GOT3 (cell line): ENCODE results near the gene RARB.

Experiments
- DNase-seq: peaks from one replicate; lab custom pipeline; 2025; ENCODE audit warnings: mixed read lengths; lab: John Stamatoyannopoulos, UW

Gene RARB

DNA sequence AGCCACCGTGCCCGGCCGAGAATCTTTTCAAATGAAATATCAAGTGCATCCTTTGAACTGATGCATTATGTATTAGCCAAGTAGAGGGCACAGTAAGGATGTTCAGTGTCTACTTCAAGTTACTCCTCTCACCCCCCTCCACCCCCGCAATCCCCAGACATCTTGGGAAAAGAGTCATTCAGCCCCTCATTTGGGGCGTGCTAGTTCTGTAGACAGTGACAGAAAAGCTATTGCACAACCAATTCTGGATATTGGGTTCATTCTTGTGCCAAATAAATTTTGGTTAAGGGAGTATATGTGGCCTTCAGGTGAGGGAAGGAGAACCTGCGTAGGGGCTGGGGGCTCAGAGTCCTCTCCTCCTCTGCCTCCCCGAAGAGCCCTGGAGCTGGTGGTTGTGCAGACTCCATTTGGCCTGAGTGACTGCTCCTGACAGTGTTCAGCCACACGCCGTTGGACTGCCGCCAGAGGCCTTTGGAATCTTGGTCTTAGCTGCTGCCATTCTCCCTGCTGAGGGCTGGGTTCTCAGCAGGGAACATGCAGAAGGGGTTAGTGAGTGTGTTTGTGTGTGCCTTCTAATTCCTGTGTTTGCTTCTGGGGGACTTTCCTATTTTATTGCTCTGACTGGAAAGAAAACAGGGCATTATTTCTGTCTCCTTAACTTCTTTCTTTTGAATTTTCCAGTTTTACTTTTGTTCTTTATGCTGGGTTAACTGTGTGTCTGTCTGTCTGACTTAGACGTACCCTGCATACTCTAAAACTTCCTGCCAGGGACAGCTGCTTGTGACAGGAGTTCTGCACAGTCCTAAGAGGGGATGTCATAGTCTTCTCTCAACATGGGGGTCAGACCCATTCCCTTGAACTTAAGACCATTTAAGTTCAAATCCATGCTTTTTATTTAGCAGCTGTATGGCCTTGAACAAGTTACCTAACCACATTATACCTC lies 21.0 kb downstream of the RARB start:
- DNase-seq = no peak

DNA sequence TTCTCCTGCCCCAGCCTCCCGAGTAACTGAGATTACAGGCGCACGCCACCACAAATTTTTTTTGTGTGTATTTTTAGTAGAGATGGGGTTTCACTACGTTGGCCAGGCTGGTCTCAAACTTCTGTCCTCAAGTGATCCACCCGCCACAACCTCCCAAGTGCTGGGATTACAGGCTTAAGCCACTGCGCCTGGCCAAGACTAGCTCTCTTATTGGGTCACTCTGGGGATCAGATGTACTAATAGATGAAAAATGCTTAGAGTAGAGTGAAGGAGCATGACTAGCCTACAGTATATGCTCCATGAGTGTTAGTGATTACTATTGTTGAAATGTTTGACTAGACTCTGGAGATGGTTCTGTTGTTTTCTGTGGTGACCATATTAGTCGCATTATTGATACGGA lies 21.8 kb downstream of the RARB start:
- no peak for DNase-seq

DNA sequence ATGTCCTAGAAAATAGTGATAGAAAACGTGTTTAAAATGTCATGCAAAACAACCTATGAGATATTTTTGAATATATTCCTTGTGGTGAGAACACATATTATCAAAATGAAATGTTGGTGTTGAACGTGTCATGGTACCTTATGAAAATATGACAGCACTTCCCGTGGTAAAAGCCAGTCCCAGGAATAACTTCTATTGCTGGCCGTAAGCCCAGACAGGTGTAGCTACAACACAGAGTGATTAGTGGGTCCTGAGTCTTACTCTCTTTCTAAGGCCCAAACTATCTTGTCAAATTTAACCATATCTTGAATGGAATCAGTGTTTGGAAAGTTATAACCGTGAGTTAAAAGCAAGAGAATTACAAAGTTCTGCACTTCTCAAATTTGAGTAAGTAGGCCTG lies 24.1 kb downstream of the RARB start:
- no peak for DNase-seq

DNA sequence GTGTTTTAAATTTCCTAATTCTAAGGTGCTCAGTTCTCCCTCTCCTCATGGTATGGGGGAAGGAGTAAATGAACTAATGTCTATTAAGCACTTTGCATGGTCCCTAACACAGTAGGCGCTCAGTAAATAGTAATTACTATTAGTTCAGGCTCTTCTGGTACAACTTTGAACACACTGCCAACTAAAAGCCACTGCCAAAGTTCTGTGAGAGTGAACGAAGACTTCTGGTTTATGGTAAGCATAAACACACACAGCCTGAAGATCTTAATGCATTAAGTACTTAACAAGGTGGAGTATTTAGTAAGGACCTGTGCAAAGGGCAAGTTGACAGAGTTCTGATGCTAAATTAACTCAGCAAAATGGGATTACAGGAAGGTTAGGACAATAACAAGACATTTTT lies 24.7 kb downstream of the RARB start:
- no peak for DNase-seq

DNA sequence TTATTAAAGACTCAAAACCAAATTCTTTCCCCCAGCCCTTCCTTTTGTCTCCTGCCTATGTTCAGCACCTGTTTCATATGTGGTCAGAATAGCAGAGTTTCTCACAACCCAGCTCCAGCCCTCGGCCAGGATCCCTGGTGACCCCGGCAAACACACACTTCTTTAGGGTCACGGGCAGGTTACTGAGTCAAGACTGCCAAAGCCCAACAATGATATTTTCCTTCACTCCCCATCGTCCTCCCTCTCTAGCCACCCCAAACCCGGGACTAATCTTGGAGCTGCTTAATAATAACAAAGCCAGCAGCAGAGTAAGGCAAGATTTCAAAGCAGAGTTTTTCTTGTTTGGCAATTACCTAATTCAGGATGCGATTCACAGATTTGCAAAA lies 25.5 kb downstream of the RARB start:
- DNase-seq = no peak

DNA sequence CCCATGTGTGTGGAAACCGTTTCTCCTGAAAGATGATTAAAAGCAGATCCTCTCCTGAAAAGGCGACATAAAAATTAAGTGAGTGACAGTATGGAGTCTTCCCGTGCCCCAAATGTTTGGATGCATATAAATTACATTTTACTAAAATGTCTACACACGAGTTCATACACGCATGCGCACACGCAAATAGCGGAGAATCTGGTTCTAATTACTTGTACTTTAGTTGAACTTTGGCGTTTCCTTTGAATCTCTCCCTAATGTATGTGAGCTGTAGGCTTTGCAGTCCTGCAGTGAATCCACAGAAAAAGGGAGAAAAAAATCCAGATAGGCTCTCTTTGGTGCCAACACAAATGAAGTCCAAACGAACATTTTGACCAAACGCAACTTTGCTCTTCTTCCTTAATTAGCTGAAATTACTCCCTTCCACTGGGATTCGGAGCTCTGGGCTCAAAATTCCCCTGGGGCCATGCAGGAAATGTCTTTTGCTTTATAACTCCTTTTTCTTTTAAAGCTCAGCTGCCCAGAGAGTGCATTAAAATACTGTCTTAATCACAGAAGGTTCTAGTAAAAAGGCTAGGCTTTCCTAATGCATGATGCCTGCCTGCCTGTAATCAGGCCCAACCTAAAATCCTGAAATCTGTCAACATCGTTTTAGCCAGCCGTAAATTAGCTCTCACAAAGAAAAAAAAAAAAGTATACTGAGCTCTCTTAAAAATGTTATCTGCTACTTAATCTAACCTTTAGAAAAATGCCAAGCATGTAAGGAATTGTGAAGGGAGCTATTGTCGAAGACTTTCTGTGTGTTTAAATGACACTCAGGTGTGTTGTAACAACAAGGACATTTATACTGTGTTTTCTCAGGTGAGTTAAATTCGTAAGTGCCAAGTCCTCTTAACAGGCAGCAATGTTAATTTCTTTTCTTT lies 26.2 kb downstream of the RARB start:
- DNase-seq = no peak

DNA sequence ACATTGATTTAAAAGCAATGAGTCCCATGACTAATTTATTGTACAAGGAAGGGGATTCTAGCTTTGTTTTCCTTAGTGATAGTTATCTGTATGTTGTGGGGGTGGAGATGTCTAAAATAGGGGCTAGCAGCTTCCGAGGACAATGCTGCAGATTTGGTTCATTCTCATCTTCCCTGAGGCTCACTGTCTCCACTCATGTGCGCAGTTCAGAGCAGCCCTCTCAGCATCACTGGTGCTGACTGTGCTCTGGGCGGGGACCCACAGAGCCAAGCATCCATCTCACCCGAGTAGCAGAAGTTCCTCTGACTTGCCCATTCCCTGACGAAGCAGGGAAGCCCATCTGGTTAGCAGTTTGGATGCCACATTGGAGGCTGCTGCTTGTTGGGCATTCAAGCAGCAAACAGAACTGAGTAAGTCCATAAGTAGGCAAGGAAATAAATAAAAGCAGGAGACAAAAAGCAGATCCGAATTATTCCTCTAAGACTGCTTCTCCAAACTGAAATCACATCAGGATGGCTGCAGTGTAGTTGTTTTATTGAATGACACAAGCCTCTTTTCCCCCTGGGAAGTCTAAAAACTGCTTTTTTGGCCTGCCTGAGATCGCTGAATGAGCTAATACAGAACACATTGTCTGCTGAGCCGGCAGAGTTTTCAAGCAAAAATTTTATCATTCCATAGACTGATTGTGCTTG lies 27.5 kb downstream of the RARB start:
- DNase-seq = no peak

DNA sequence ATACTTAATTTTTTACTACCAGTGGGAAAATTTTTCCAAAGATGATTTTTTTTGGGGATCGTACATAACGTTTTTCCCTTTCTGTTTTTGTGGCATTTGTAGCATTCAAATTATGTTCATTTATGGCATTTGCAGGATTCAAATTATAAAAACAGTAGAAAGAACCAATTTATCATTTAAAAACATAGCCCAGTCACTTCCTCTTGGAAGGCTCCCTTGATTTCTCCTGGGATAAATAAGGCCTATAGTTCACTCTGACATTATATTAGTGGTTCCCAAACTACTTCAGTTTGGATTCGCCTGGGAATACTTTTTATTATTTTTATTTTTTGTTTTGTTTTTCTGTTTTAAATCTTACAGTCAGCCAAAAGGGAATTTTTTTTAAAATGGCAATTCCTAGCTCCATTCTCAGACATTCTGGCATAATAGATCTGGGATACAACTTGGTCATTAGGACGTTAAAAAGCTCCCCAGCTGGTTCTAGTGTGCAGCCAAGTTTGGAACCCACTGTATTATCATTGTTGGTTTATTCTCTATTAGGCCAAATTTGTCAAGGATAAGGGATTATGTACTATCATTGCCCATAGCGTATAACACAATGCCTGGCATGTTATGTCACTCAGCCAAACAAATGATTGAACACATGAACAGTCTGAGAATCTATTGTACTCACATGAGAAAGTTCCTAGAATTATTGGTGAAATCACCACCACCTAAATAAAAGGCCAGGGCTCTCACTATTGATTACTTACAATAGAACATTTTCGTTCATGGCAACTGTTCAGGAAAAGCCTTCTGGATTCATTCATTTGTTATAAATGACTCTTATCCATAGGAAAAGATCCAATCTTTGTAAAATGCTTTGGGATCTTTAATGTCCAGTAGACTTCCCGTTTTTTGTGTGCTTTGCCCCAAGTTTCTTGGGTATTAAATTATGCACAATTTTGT lies 28.9 kb downstream of the RARB start:
- DNase-seq = no peak

DNA sequence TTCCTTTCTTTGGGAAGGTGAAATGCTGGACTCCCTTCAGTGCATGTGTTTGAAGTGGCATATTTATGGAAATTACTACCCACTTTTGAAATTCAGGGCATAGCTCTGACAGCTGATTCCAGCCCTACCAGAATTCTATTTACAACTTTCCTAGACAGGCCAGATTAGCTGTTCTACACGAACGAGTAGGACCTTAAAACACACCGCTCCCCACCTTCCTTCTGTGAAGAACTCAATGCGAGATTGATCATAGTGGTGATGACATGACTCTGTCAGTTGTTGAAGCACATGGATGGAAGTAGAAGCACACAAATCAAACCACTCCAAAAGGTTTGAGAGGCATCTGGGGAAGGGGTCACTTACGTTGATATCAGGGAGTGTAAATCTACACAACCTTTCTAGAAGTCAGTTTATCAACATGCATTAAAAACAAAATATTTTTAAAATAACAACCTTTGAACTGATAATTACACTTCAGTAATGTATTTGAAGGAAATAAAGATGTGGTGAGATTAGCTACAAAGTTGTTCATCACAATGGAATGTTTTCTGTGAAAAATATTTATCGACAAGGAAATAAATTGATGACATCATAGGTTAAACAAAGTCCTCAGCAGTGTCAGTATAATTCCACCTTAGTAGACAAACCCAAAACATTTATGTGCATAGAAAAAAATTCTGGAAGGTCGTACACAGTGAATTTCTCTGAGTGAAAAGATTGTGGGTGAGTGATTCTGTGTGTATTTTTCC lies 29.8 kb downstream of the RARB start:
- DNase-seq = no peak

DNA sequence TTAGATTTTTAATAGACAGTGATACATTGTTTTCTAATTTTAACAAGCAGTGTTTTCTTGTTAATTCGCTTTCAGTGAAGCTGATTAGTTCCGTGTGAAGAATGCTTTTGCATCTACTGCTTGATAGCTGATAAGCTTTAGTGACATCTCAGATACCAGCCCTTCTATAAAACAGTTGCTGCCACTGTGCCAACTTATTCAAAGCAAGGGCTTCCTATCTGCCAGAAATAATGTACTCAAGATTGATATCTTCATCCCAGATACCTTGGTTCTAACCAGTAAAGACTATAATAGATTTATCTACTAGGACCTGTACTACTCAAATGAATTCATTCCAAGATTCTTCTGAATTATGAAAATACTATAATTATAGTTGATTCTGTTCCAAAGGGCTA lies 30.4 kb downstream of the RARB start:
- DNase-seq = no peak

DNA sequence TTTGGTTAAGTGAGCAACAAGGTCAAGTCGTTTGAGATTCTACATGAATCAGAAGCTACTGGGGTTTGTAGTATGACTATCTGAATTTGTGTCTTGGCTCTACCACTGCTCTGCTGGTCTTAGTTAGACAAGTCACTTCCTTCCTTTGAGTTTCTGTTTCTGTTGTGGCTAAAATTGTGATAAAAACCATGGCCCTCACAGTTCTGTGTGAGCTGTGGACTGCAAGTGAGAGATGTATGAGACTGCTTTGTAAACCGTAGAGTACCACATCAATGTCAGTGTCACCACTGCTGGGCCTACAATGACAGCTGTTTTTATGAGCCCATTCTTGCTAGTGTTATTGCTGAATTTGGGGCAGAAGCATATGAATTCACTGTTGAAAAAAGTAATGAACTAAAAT lies 32.7 kb downstream of the RARB start:
- no peak for DNase-seq

DNA sequence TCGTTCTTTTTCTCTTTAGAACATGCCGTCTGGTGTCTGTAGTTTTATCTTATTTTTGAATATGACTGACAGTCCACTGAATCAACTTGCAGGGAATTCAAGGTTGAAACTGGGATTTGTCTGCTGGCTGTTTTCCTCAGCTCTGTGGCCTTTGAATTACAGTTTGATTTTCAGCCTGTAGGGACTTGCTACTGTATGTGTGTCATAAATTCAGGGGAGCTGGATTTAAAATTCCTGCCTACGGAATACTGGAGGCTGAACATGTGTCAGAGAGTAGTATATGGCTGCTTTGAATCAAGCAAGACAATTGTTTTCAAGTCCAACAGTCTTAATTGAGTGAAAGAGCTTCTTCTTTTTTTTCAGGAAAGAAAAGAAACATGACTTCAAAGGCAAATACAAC lies 33.9 kb downstream of the RARB start:
- no peak for DNase-seq

DNA sequence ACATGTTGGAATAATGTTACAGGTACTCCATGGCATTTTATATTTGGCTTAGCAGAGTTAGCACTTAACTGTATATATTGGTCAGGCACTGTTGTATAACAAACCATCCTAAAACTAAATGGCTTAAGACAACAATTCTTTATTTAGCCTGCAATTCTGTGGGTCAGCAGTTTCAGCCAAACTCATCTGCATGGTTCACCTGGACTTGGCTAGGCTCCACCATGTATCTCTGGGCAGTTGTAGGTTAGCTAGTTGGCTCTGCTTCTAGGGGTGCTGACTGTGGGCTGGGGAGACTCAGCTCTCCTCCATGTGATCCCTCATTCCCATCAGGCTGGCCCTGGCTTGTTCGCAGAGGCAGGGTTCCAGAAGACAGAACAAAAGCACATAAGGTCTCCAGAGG lies 34.4 kb downstream of the RARB start:
- DNase-seq = no peak

DNA sequence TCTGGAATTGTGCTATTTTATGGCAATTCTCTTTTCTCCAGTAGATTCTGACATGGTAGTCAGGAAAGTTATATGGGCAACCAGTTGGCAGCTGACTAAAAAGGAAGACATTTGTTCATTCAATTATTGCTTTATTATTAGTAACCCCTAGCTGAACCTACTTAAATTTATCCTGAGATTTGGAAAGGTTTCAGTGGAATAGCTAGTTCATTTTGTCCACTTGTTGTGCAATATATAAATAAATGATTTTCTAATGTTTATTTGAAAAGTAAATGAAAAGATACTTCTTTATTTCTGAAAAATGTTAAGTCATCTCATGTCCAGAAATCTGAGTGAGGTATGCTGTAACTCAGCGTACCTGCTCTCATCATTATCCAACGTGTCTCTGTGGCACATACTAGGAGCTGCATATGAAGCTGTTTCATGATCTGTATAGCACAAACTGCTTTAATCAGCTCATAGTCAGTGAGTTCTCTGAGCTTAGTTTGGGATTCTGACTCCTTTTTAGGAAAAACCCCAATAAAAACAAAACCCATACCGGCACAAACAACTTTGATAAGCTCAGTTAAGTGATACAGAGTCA lies 35.9 kb downstream of the RARB start:
- DNase-seq = no peak

DNA sequence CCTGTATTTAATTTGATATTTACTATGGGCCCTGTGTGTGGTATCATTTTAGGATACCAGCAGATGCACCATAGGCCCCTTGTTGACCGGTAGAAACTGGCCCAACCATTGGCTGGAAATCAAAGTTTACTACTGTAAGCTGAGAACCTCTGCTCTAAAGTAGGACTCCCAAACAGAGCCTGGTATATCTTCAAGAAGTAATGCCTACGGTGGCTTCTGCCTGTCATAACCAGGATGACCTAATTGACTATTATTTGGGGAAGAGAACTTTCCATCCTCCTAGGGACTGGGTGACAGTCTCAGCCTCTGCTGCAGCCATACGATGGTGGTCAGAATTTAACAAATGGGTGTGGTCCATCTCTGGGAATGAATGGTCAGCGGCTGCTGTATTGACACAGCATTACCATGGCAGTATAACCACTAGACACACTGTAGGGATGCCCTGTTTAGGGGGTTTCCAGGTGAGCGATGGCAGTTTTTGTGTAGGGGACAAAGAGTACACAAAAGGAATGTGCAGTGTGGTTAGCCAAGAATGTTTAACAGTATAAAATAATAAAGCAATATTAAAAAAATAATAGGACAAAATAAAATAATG lies 37.3 kb downstream of the RARB start:
- DNase-seq = no peak

DNA sequence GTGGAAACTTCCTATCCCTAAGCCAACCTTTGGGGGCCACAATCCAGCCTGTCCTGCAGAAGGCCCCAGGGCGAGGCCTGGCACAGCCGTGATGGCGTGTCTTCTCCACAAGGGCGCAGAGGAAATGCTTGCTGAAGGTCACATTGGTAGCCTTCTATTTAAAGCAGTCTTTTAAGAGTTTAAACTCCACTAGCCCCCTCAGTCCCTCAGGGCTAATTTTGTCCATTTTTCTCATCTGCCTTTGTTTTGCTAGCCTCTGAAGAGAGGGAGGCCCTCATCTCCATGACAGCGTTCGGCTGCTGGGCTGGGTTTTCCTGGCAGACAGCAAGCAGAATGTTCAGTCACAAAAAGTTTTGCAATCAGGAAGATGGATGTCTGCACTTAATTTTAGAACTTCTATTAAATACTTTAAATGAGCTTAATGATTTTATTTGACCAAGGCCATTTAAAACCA lies 40.8 kb downstream of the RARB start:
- DNase-seq = no peak

DNA sequence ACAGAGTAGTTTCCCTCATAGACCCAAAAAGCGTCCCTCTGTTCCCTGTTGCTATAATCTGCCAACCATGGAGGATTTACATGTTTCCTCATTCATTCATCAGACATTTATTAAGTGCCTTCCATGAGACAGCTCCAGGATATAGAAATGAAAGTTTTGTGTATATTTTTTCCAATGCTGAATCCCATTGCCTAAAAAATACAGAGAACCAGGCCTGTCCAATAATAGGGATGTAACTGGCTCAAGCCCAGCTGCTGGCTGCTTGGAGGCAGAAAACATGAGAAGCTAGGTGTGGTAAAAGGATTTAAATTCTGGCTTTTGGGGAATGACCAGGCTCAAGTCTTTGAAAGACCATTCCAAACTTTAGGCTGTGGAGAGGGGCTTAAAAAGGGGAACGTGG lies 41.5 kb downstream of the RARB start:
- no peak for DNase-seq

DNA sequence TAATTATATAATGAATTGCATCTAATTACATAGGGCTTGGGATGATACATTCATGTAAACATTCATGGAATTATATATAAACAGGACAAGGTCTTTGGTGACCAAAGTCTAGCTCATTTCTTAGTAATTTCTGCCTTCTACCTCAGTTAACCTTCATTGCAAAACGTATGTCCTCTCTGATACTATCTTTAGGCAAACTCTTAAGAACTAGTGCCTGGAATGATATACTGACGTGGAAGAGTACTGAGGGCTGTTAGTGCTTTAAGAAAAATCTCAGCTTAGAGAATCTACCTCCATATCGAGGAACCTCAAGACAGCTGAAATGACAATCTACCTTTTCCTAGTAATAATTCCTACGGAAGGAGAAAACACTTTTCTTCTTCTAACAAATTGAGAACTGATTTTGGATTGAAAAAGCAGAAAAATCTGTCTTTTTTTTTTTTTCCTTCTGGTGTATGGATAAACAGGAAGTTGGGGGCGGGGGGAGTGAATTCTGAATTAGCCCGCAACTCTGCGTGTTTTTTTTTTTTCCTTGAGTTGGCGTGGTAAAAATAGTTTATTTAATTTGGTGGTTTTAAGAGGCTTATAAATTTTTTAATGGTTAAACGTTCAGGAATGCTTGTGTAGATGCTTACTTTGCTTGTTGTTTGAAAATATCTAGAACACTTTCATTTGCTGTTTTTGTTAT lies 43.2 kb downstream of the RARB start:
- DNase-seq = no peak

DNA sequence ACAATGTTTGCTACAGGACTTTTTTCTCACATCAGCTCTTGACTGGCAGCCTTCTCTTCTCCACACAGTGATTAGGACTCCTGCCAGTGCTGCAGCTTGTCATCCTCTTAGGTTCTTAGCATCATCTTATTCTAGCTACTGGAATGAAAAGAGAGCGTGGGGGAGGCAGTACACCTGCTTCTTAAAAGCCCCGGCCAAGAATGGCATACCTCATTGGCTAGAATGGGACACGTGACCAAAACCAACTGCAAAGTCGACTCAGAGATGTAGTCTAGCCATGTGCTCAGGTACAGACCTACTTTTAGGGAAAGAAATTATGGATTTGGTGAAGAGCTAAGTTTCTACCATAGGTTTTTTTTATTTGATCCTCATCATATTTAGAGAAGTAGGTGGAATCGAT lies 44.1 kb downstream of the RARB start:
- DNase-seq = no peak
